Measurements from ENCODE around the gene GOLIM4.

GRCh38 chr3:168073842-168074605 is 21.7 kb downstream of the GOLIM4 start:
- TF ChIP-seq POLR2A (IDR thresholded peaks at IDR 0.05; ENCODE audit: low read depth, low read length): no peak
- no peak for TF ChIP-seq POLR2AphosphoS5 (IDR thresholded peaks at IDR 0.05; ENCODE audit: low read depth, low read length)

All from GM12891 (cell line).